Type B pancreatic cell (in vitro differentiated cells): ENCODE results near the gene ORM1. TPM values are rescaled to one million over a fixed set of nuclear protein-coding genes. Genes with fewer than 3 reads are reported as not detected.
"Not testable (repeated sequence)": the region's sequence is repeated elsewhere in the genome, so short reads cannot be mapped to it uniquely, and the experiment has no call there.

ENCODE experiments used
- DNase-seq: peaks from one replicate; pipeline ENCODE4 v3.0.0; 2021; ENCODE audit warnings: mixed read lengths; ENCODE audit not compliant: unreplicated experiment; ENCODE audit errors: extremely low spot score
- H3K27ac Mint-ChIP-seq: 2 replicates; pipeline ENCODE4 v1.8.0; 2021; ENCODE audit warnings: mild to moderate bottlenecking, mixed read lengths
- H3K27me3 Mint-ChIP-seq: 2 replicates; pipeline ENCODE4 v1.8.0; 2021; ENCODE audit warnings: mixed read lengths
- H3K36me3 Mint-ChIP-seq: 2 replicates; pipeline ENCODE4 v1.8.0; 2021; ENCODE audit warnings: mixed read lengths
- H3K4me1 Mint-ChIP-seq: one replicate; pipeline ENCODE4 v1.8.0; 2021; ENCODE audit warnings: mixed read lengths; ENCODE audit not compliant: unreplicated experiment
- H3K4me3 Mint-ChIP-seq: 2 replicates; pipeline ENCODE4 v1.8.0; 2021; ENCODE audit warnings: mild to moderate bottlenecking, mixed read lengths
- H3K9me3 Mint-ChIP-seq: 2 replicates; pipeline ENCODE4 v1.8.0; 2021; ENCODE audit warnings: mixed read lengths
- CTCF ChIP-seq: fragments of 200-600 bp; sonication (generic); conservative IDR thresholded peaks from 2 replicates; pipeline ENCODE4 v1.5.0; 2021; ENCODE audit warnings: antibody characterized with exemption, mild to moderate bottlenecking
- total RNA-seq: library from RNA; stranded (reverse); gene quantifications from 2 replicates; pipeline ENCODE4 v1.2.1, GENCODE V29; 2021; ENCODE audit warnings: low replicate concordance

ORM1 gene
- total RNA-seq, 1 donor from 2014 or later = 0.65 TPM

GRCh38 chr9:114324492-114324891 is 1.6 kb downstream of the ORM1 start:
- H3K27me3 Mint-ChIP-seq = no peaks in the 10 kb centered on the region
- DNase-seq = no peak

GRCh38 chr9:114324965-114325364 is 2.1 kb downstream of the ORM1 start:
- H3K4me1 Mint-ChIP-seq, H3K27me3 Mint-ChIP-seq: not testable (repeated sequence)

More at GRCh38 chr9:114324492-114324891, 1.6 kb downstream of the ORM1 start:
- no peak for TF ChIP-seq CTCF
- H3K4me1 Mint-ChIP-seq = no peaks in the 10 kb centered on the region
- no peak overlapping the region for H3K4me3 Mint-ChIP-seq
- H3K36me3 Mint-ChIP-seq = no peaks in the 10 kb centered on the region
- H3K9me3 Mint-ChIP-seq = no peaks in the 10 kb centered on the region
- H3K27ac Mint-ChIP-seq = no peak overlapping the region

GRCh38 chr9:114325684-114326254 is 2.9 kb downstream of the ORM1 start:
- H3K9me3 Mint-ChIP-seq, H3K36me3 Mint-ChIP-seq, H3K4me3 Mint-ChIP-seq, H3K27me3 Mint-ChIP-seq, H3K4me1 Mint-ChIP-seq, H3K27ac Mint-ChIP-seq: not testable (repeated sequence)
- DNase-seq = peak; percentile 81

More at GRCh38 chr9:114324965-114325364, 2.1 kb downstream of the ORM1 start:
- H3K9me3 Mint-ChIP-seq, H3K4me3 Mint-ChIP-seq, H3K36me3 Mint-ChIP-seq, H3K27ac Mint-ChIP-seq: not testable (repeated sequence)
- peak; percentile 79 for DNase-seq

- Mint-ChIP-seq H3K27ac (no peak overlapping the region), H3K4me3 (no peak overlapping the region), H3K4me1 (no peaks in the 10 kb centered on the region), H3K27me3 (no peaks in the 10 kb centered on the region), H3K36me3 (no peaks in the 10 kb centered on the region), H3K9me3 (no peaks in the 10 kb centered on the region)
- DNase-seq = peak; percentile 88
- TF ChIP-seq CTCF = no peak
Observed at GRCh38 chr9:114327749-114328148, 4.9 kb downstream of the ORM1 start.

GRCh38 chr9:114328357-114328820 is 5.5 kb downstream of the ORM1 start:
- H3K4me3 Mint-ChIP-seq, H3K36me3 Mint-ChIP-seq, H3K9me3 Mint-ChIP-seq, H3K27ac Mint-ChIP-seq, H3K4me1 Mint-ChIP-seq, H3K27me3 Mint-ChIP-seq: not testable (repeated sequence)
- peak; percentile 78 for DNase-seq

GRCh38 chr9:114328937-114329624 is 6.2 kb downstream of the ORM1 start:
- not testable (repeated sequence) for DNase-seq, H3K27me3 Mint-ChIP-seq, H3K4me3 Mint-ChIP-seq, H3K4me1 Mint-ChIP-seq, H3K27ac Mint-ChIP-seq, H3K9me3 Mint-ChIP-seq, H3K36me3 Mint-ChIP-seq

- not testable (repeated sequence) for H3K9me3 Mint-ChIP-seq, DNase-seq, H3K36me3 Mint-ChIP-seq, H3K27me3 Mint-ChIP-seq, H3K4me3 Mint-ChIP-seq, H3K4me1 Mint-ChIP-seq, H3K27ac Mint-ChIP-seq
Observed at GRCh38 chr9:114329625-114330022, 6.7 kb downstream of the ORM1 start, which contains the start of gene ORM2. ORM2 (plus strand) TSS chr9:114329869; CDS start chr9:114329905, 36 bp downstream.

GRCh38 chr9:114330636-114331035 is 7.7 kb downstream of the ORM1 start:
- no peak overlapping the region for H3K27ac Mint-ChIP-seq
- H3K4me3 Mint-ChIP-seq = no peak overlapping the region
- H3K36me3 Mint-ChIP-seq = no peaks in the 10 kb centered on the region
- DNase-seq = no peak
- H3K27me3 Mint-ChIP-seq = no peaks in the 10 kb centered on the region
- H3K9me3 Mint-ChIP-seq = no peaks in the 10 kb centered on the region
- TF ChIP-seq CTCF = no peak
- no peaks in the 10 kb centered on the region for H3K4me1 Mint-ChIP-seq

- H3K27ac Mint-ChIP-seq, H3K27me3 Mint-ChIP-seq, DNase-seq, H3K36me3 Mint-ChIP-seq, H3K9me3 Mint-ChIP-seq, H3K4me1 Mint-ChIP-seq, H3K4me3 Mint-ChIP-seq: not testable (repeated sequence)
Observed at GRCh38 chr9:114331229-114332195, 8.6 kb downstream of the ORM1 start.

GRCh38 chr9:114332474-114333040 is 9.7 kb downstream of the ORM1 start:
- DNase-seq, H3K36me3 Mint-ChIP-seq, H3K27ac Mint-ChIP-seq, H3K27me3 Mint-ChIP-seq, H3K9me3 Mint-ChIP-seq, H3K4me3 Mint-ChIP-seq, H3K4me1 Mint-ChIP-seq: not testable (repeated sequence)
